ENCODE measurements around the gene LRRC30.
"Not testable (repeated sequence)": the region's sequence is repeated elsewhere in the genome, so short reads cannot be mapped to it uniquely, and the experiment has no call there.

The LRRC30 gene

DNA sequence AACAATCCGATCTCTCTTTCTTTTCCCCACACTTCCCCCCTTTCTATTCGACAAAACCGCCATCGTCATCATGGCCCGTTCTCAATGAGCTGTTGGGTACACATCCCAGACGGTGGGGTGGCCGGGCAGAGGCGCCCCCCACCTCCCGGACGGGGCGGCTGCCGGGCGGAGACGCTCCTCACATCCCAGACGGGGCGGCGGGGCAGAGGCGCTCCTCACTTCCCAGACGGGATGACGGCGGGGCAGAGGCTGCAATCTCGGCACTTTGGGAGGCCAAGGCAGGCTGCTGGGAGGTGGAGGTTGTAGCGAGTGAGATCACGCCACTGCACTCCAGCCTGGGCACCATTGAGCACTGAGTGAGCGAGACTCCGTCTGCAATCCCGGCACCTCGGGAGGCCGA is 27.3 kb upstream of the LRRC30 start:
- not testable (repeated sequence) for H3K27ac ChIP-seq (ENCODE audit: low read depth, low read length); H3K27me3 ChIP-seq (ENCODE audit: control insufficient read depth in 1 of 2, insufficient read depth in 2 of 2, low read length in 2 of 2); H3K36me3 ChIP-seq (ENCODE audit: control insufficient read depth in 1 of 2, insufficient read depth in 2 of 2, low read length in 2 of 2); H3K9me3 ChIP-seq (ENCODE audit: control insufficient read depth in 1 of 2, low read length in 2 of 2); H3K9ac ChIP-seq (ENCODE audit: low read depth in 1 of 2, low read length in 2 of 2); H3K4me1 ChIP-seq (ENCODE audit: control insufficient read depth in 1 of 2, insufficient read depth in 2 of 2, low read length in 2 of 2); H3K4me3 ChIP-seq (ENCODE audit: low read depth in 1 of 2, low read length in 2 of 2)

DNA sequence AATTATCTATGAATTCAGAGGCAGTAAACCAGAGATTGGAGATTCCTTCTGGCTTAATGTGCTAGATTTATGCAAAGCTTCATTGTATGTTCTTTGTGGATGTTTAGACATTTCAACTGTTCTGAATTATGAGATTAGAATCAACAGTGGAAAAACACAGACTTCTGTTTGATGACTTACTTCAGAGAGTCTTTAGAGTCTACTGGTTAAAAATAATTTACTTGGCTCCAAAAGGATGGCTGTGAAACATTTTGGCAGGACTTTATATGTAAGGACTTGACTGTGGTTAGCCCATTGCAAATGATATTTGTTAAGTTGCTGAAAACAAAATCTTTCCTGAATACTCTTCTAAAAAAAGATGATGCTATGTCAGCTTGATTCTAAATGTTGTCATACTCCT is 25.5 kb upstream of the LRRC30 start:
- no peaks in the 10 kb centered on the region for H3K36me3 ChIP-seq (ENCODE audit: control insufficient read depth in 1 of 2, insufficient read depth in 2 of 2, low read length in 2 of 2)
- H3K9ac ChIP-seq (ENCODE audit: low read depth in 1 of 2, low read length in 2 of 2): no peak overlapping the region
- no peak overlapping the region for H3K27ac ChIP-seq (ENCODE audit: low read depth, low read length)
- no peaks in the 10 kb centered on the region for H3K4me1 ChIP-seq (ENCODE audit: control insufficient read depth in 1 of 2, insufficient read depth in 2 of 2, low read length in 2 of 2)
- H3K27me3 ChIP-seq (ENCODE audit: control insufficient read depth in 1 of 2, insufficient read depth in 2 of 2, low read length in 2 of 2): no peaks in the 10 kb centered on the region
- H3K4me3 ChIP-seq (ENCODE audit: low read depth in 1 of 2, low read length in 2 of 2): no peak overlapping the region
- H3K9me3 ChIP-seq (ENCODE audit: control insufficient read depth in 1 of 2, low read length in 2 of 2): no peaks in the 10 kb centered on the region

DNA sequence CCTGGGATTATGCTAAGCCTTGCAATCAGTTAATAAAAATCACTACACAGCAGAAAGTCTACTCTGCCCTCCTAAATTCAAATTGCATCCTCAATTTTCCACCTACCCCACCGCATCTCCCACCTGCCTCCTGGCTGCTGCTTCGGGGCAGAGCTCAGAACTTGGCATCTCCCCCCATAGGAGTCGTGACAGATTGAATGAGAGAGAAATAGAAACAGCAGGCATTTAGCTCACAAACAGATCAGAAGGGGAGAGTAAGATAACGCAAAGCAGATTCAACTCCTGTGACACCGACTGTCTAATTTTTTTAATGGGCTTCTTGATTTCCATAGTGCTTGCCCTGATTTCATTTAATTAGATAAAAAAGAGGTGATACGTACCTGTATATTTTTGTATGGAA is 24.7 kb upstream of the LRRC30 start:
- no peak overlapping the region for H3K27ac ChIP-seq (ENCODE audit: low read depth, low read length)
- H3K4me1 ChIP-seq (ENCODE audit: control insufficient read depth in 1 of 2, insufficient read depth in 2 of 2, low read length in 2 of 2): no peaks in the 10 kb centered on the region
- H3K4me3 ChIP-seq (ENCODE audit: low read depth in 1 of 2, low read length in 2 of 2): no peak overlapping the region
- no peaks in the 10 kb centered on the region for H3K36me3 ChIP-seq (ENCODE audit: control insufficient read depth in 1 of 2, insufficient read depth in 2 of 2, low read length in 2 of 2)
- no peak overlapping the region for H3K9ac ChIP-seq (ENCODE audit: low read depth in 1 of 2, low read length in 2 of 2)
- no peaks in the 10 kb centered on the region for H3K27me3 ChIP-seq (ENCODE audit: control insufficient read depth in 1 of 2, insufficient read depth in 2 of 2, low read length in 2 of 2)
- H3K9me3 ChIP-seq (ENCODE audit: control insufficient read depth in 1 of 2, low read length in 2 of 2): no peaks in the 10 kb centered on the region

GRCh38 chr18:7207366-7207915 is 23.4 kb upstream of the LRRC30 start:
- Histone ChIP-seq H3K9ac (ENCODE audit: low read depth in 1 of 2, low read length in 2 of 2) (no peak overlapping the region), H3K4me3 (ENCODE audit: low read depth in 1 of 2, low read length in 2 of 2) (no peak overlapping the region), H3K4me1 (ENCODE audit: control insufficient read depth in 1 of 2, insufficient read depth in 2 of 2, low read length in 2 of 2) (no peaks in the 10 kb centered on the region), H3K36me3 (ENCODE audit: control insufficient read depth in 1 of 2, insufficient read depth in 2 of 2, low read length in 2 of 2) (no peaks in the 10 kb centered on the region), H3K9me3 (ENCODE audit: control insufficient read depth in 1 of 2, low read length in 2 of 2) (no peaks in the 10 kb centered on the region), H3K27ac (ENCODE audit: low read depth, low read length) (no peak overlapping the region), H3K27me3 (ENCODE audit: control insufficient read depth in 1 of 2, insufficient read depth in 2 of 2, low read length in 2 of 2) (no peaks in the 10 kb centered on the region)

DNA sequence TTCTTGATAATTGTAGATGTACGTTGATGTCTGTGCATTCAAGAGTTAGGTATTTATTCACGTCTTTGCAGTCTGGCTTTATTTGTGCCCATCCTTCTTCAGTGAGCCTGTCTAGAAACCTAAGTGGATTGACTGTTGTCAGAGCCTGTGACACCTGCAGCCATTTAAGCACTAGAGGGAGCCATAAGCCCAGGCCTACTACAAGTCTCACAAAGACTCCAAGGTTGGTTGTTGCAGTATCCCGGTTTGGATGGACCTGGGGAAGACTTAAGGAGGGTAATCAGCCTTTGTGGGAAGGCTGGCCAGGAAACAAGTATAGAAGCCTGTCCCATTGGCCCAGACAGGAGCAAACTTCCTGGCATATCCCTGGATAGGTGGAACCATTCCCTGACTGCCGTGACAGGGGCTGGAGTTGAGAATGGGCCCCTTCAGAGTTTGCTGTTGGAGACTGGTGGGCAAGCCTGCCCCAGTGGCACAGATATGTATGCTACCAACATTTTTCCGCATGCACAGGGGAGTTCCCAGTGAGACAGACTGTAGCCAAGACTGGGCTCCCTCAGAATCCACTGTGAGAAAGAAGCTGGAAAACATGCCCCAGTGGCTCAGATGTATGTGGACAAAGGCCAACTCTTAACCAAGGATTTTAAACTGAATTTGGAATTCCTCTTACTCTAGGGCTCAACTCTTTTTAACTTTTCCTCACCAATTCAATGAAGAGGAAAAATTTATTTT is 9.3 kb upstream of the LRRC30 start:
- Histone ChIP-seq H3K9me3 (ENCODE audit: control insufficient read depth in 1 of 2, low read length in 2 of 2) (no peaks in the 10 kb centered on the region), H3K27ac (ENCODE audit: low read depth, low read length) (no peak overlapping the region), H3K4me1 (ENCODE audit: control insufficient read depth in 1 of 2, insufficient read depth in 2 of 2, low read length in 2 of 2) (no peaks in the 10 kb centered on the region), H3K36me3 (ENCODE audit: control insufficient read depth in 1 of 2, insufficient read depth in 2 of 2, low read length in 2 of 2) (no peaks in the 10 kb centered on the region), H3K9ac (ENCODE audit: low read depth in 1 of 2, low read length in 2 of 2) (no peak overlapping the region), H3K4me3 (ENCODE audit: low read depth in 1 of 2, low read length in 2 of 2) (no peak overlapping the region), H3K27me3 (ENCODE audit: control insufficient read depth in 1 of 2, insufficient read depth in 2 of 2, low read length in 2 of 2) (no peaks in the 10 kb centered on the region)

- no peak overlapping the region for H3K4me3 ChIP-seq (ENCODE audit: low read depth in 1 of 2, low read length in 2 of 2)
- H3K27me3 ChIP-seq (ENCODE audit: control insufficient read depth in 1 of 2, insufficient read depth in 2 of 2, low read length in 2 of 2): no peaks in the 10 kb centered on the region
- H3K9ac ChIP-seq (ENCODE audit: low read depth in 1 of 2, low read length in 2 of 2): no peak overlapping the region
- H3K36me3 ChIP-seq (ENCODE audit: control insufficient read depth in 1 of 2, insufficient read depth in 2 of 2, low read length in 2 of 2): no peaks in the 10 kb centered on the region
- no peak overlapping the region for H3K27ac ChIP-seq (ENCODE audit: low read depth, low read length)
- no peaks in the 10 kb centered on the region for H3K9me3 ChIP-seq (ENCODE audit: control insufficient read depth in 1 of 2, low read length in 2 of 2)
- H3K4me1 ChIP-seq (ENCODE audit: control insufficient read depth in 1 of 2, insufficient read depth in 2 of 2, low read length in 2 of 2): no peaks in the 10 kb centered on the region
These were observed 6.7 kb upstream of the LRRC30 start for GRCh38 chr18:7224198-7224597.

GRCh38 chr18:7232218-7232617 is 1.3 kb downstream of the LRRC30 start:
- H3K27me3 ChIP-seq (ENCODE audit: control insufficient read depth in 1 of 2, insufficient read depth in 2 of 2, low read length in 2 of 2): no peaks in the 10 kb centered on the region
- no peak overlapping the region for H3K27ac ChIP-seq (ENCODE audit: low read depth, low read length)
- H3K4me1 ChIP-seq (ENCODE audit: control insufficient read depth in 1 of 2, insufficient read depth in 2 of 2, low read length in 2 of 2): no peaks in the 10 kb centered on the region
- no peak overlapping the region for H3K9ac ChIP-seq (ENCODE audit: low read depth in 1 of 2, low read length in 2 of 2)
- no peaks in the 10 kb centered on the region for H3K36me3 ChIP-seq (ENCODE audit: control insufficient read depth in 1 of 2, insufficient read depth in 2 of 2, low read length in 2 of 2)
- no peak overlapping the region for H3K4me3 ChIP-seq (ENCODE audit: low read depth in 1 of 2, low read length in 2 of 2)
- H3K9me3 ChIP-seq (ENCODE audit: control insufficient read depth in 1 of 2, low read length in 2 of 2): no peaks in the 10 kb centered on the region

GRCh38 chr18:7233134-7233810 is 2.4 kb downstream of the LRRC30 start:
- H3K36me3 ChIP-seq (ENCODE audit: control insufficient read depth in 1 of 2, insufficient read depth in 2 of 2, low read length in 2 of 2): no peaks in the 10 kb centered on the region
- no peak overlapping the region for H3K27ac ChIP-seq (ENCODE audit: low read depth, low read length)
- no peaks in the 10 kb centered on the region for H3K9me3 ChIP-seq (ENCODE audit: control insufficient read depth in 1 of 2, low read length in 2 of 2)
- no peak overlapping the region for H3K9ac ChIP-seq (ENCODE audit: low read depth in 1 of 2, low read length in 2 of 2)
- no peak overlapping the region for H3K4me3 ChIP-seq (ENCODE audit: low read depth in 1 of 2, low read length in 2 of 2)
- no peaks in the 10 kb centered on the region for H3K4me1 ChIP-seq (ENCODE audit: control insufficient read depth in 1 of 2, insufficient read depth in 2 of 2, low read length in 2 of 2)
- no peaks in the 10 kb centered on the region for H3K27me3 ChIP-seq (ENCODE audit: control insufficient read depth in 1 of 2, insufficient read depth in 2 of 2, low read length in 2 of 2)

GRCh38 chr18:7234091-7234490 is 3.2 kb downstream of the LRRC30 start:
- Histone ChIP-seq H3K4me3 (ENCODE audit: low read depth in 1 of 2, low read length in 2 of 2) (no peak overlapping the region), H3K9me3 (ENCODE audit: control insufficient read depth in 1 of 2, low read length in 2 of 2) (no peaks in the 10 kb centered on the region), H3K9ac (ENCODE audit: low read depth in 1 of 2, low read length in 2 of 2) (no peak overlapping the region), H3K27ac (ENCODE audit: low read depth, low read length) (no peak overlapping the region), H3K27me3 (ENCODE audit: control insufficient read depth in 1 of 2, insufficient read depth in 2 of 2, low read length in 2 of 2) (no peaks in the 10 kb centered on the region), H3K36me3 (ENCODE audit: control insufficient read depth in 1 of 2, insufficient read depth in 2 of 2, low read length in 2 of 2) (no peaks in the 10 kb centered on the region), H3K4me1 (ENCODE audit: control insufficient read depth in 1 of 2, insufficient read depth in 2 of 2, low read length in 2 of 2) (no peaks in the 10 kb centered on the region)

DNA sequence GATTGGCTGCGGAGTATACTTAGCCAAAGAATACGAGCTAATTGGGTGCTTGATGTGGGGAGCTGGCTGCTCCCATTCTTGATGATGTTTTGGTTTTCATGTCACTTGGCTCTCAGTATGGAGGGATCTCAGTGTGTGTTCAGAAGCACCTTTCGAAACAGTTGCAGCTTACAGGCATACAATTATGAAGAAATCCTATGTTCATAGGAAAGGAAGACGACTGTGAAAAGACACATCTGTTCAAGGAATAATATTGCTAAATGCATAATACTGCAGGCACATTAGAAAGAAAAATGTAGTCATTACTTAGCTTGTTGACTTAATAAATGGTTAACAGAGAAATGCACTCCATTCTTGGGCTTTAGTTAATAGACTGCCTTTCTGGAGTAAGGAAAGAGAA is 4.1 kb downstream of the LRRC30 start:
- Histone ChIP-seq H3K27ac (ENCODE audit: low read depth, low read length) (no peak overlapping the region), H3K9me3 (ENCODE audit: control insufficient read depth in 1 of 2, low read length in 2 of 2) (no peaks in the 10 kb centered on the region), H3K36me3 (ENCODE audit: control insufficient read depth in 1 of 2, insufficient read depth in 2 of 2, low read length in 2 of 2) (no peaks in the 10 kb centered on the region), H3K4me3 (ENCODE audit: low read depth in 1 of 2, low read length in 2 of 2) (no peak overlapping the region), H3K27me3 (ENCODE audit: control insufficient read depth in 1 of 2, insufficient read depth in 2 of 2, low read length in 2 of 2) (no peaks in the 10 kb centered on the region), H3K9ac (ENCODE audit: low read depth in 1 of 2, low read length in 2 of 2) (no peak overlapping the region), H3K4me1 (ENCODE audit: control insufficient read depth in 1 of 2, insufficient read depth in 2 of 2, low read length in 2 of 2) (no peaks in the 10 kb centered on the region)
